NCI-H748 treated with DMSO at 0.1 percent for 48 hours (cell line): ENCODE data around the gene PRKG1.
"Not testable (repeated sequence)": the region's sequence is repeated elsewhere in the genome, so short reads cannot be mapped to it uniquely, and the experiment has no call there.

Experiments used
- DNase-seq: peaks from one replicate; lab custom pipeline; 2025; lab: John Stamatoyannopoulos, UW

PRKG1 gene

DNA sequence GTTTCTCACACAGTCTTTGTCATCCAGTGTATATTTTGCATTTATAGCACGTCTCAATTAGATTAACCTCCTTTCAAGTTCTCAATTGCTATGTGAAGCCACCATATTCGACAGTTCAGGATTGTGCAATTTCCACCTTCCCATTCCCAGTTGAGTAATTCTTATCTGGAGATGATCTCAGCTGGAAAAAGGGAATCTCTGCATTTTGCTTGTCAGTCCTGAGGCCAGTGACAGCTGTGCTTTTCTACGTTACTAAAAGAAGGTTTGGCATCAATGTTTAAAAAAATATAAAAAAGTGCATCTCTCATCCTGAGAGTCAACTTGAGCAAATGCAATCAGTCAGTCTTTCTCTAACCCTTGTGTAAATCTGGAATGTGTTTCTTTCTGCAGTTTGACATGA, 247.7 kb downstream of the PRKG1 start:
- DNase-seq: no peak

DNA sequence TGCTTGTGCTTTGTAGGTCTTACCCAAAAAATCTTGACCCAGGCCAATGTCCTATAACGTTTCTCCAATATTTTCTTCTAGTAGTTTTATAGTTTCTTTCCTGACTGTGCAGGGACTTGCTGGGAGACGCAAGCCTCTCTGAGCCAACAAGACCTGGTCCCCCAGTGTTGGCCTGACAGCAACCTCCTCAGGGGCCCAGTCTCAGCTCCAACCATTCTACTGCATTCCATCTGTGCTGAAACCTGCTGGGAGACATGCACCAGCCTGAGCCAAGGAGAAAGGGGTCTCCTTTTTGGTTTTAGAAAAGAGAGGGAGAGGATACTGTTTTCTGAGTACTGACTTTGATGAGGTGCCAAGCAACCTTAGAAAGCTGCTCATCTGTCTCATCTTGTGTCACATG, 251.4 kb downstream of the PRKG1 start:
- DNase-seq: no peak

DNA sequence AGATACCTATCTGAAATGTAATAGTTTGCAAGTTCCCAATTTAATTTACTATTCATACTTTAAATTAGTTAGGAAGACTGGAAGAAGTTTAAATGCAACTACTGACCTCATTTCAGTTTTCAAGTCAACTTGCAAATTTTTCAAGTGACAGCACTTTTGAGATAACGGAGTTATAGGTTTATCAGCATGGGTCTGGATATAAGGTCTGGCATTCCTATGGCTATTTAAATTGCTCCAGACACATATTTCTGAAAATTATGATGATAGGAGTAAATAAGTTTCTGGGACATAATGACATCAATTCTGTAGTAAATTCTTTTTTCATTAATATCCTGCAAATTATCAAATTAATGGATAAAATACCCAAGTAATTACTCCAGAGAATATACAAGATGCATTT, 251.9 kb downstream of the PRKG1 start:
- no peak for DNase-seq

DNA sequence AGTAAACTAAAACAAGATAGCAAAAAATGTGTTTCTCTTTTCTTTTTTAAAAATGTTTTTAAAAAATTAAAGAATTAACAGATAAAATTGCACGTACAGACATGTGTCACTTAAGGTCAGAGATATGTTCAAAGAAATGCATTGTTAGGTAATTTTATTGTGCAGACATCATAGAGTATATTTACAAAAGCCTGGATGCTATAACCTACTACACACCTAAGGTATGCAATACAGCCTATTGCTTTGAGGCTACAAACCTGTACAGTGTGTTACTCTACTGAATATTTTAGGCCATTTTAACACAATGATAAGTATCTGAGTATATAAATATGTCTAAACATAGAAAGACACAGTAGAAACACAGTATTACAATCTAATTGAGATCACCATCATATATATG, 253.1 kb downstream of the PRKG1 start:
- no peak for DNase-seq

DNA sequence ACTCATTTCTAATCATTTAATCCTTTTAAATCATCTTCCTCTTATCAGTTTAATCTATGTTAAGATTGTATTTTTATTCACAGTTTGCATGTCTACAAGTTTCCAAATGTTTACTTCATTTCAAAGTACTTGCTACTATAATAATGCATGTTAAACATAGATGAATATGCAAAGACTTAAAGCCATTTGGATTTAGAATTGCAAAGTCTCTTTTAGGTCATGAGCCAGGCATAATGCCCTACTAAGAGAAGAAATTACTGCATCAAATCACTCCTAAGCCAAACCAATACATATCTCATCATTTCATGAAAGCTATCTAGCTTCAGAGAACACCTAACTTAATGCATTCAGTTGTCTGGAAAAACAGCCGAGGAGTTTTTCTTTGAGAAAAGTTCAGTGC, 266.1 kb downstream of the PRKG1 start:
- no peak for DNase-seq

DNA sequence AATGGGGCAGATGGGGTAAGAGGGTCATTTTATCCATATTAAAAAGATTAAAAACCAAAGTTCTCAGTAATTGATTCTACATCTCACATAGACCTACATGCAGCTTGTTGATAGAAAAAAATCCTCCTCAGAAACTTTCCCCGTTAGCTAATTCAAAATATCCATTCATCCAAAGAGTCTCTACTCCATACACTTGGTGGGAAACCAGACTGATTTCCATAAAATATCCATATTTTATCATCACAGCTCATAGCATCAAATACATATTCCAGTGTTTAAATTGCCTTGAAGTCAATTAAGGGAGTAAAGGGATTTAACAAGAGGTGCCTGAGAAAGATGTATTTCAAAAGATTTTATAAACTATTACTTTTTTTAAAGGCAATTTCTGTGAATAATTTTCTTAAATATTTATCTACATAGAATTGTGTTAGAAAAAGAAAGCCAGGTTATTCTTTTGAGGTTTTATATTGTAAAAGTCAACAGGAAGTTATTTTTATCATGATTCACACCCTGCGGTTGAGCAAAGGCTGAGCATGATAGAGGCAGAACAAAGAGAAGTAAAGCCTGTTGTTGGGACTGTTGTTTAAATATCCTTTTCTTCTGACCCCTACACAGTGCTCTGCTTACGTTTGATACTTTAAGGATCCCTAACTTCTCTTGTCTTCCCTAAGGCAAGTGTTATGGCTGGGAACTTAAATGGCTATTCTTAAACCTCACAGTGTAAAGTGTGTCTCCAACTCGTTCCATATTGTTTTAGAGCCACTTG, 266.7 kb downstream of the PRKG1 start:
- DNase-seq: no peak

DNA sequence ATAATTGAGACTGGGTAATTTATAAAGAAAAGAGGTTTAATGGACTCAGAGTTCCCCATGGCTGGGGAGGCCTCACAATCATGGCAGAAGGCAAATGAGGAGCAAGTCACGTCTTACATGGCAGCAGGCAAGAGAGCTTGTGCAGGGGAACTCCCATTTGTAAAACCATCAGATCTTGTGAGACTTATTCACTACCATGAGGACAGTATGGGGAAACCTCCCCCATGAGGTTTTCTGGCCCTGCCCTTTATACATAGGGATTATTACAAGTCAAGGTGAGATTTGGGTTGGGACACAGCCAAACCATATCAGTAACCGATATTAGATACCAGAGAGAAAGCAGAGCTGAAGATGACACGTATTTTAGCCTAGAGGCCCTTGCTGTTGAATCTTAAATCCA, 267.5 kb downstream of the PRKG1 start:
- DNase-seq: not testable (repeated sequence)

DNA sequence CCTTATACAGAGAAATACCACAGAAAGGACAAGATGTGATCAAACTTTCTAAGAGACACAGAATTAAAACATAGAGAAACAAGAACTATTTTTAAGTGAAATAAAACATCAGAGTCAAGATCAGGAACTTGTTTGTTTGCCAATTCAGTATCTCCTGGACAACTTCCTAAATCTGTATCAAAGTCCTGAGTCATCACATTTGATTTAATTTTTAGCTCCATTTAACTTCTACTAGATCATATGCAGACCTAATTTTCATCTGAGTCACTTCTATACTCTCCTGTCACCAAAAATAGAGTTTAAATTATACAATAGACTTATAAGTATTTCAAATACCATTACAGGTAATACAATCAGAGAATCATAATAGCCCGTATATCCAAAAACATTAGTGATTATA, 268.1 kb downstream of the PRKG1 start:
- DNase-seq: no peak

DNA sequence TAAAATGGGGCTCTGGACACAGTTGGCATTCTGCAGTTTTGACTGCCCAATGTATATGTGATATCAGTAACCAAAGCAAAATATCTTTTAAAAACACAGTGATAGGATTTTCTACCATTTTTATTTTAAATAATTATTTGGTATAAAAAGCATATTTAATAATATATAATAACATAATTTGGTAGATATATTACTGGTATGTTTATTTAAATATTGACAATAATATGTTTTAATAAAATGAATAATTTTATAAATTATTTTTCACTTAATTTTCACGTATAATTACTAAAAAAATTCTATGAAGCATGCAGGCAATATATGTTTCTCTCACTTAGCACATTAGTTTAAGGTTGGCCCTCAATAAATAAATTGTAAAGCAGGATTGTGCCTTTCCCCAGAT, 269.1 kb downstream of the PRKG1 start:
- no peak for DNase-seq

DNA sequence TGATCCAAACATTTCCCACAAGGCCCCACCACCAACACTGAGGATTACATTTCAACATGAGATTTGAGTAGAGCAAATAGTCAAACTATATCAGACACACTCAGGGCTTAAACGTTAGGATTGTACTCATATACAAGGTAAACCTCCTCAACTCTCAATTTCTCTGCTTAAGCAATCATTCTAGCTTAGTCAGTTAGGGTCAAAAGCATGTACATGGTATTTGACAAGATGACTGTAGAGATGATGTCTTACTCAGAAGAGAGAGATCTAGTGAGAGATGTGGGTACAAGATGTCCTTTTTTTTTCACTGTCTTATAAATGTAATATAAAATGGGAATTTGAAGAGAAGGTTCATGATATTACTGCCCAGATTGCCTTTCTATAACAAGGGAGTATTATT, 270.1 kb downstream of the PRKG1 start:
- no peak for DNase-seq

DNA sequence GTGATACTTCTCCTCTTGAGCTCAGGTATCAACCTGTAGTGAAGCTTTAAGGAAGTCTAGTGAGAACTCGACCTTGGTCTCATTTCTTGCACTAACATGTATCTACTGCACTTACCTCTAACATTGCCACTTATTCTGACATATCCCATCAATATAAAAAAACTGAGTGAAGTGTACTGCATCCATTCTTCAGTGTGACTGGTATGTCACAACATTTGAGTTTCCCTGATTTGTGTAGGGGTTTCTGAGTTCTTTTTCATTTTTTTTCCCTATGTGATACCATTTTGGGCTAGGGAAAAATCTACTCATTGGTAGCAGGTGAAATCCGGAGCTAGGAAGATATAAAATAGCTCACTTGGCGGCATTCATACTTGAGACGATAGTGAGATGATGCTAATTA, 274.3 kb downstream of the PRKG1 start:
- DNase-seq: no peak

DNA sequence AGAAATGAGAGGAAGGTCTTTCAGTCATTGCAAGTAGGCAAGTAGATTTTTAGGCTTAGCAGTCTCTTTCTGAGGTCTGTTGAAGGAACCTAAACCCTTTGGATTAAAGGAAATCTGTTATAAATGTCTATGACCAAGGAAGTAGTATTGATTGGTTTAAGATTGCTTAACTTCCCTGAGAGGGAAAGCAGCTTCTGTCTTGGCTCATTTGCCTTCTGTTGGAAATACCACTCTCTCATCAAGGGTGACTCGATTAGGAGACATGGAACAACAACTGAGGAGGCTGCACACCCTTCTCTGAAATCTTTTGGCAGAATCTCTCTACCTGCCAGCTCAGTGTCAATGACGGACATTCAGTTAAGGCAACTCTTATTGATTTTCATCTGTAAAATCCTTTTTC, 282.9 kb downstream of the PRKG1 start:
- DNase-seq: no peak

DNA sequence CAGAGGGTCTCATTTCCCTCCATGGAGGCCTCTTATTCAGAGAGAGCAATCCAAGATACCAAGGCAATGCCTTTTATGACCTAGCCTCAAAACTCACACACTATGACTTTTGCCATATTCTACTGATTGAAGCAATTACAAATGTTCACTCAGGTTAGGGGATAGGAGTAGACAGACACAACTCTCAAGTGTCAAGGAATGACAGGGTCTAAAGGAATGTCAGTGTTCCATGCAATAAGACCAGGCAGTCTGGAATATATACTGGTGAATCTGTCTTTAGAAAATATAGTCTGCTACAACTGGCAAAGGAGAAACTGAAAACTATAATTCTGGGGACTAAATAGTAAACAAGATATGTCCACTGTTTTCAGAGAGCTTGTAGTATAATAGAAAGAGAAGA, 283.9 kb downstream of the PRKG1 start:
- no peak for DNase-seq

DNA sequence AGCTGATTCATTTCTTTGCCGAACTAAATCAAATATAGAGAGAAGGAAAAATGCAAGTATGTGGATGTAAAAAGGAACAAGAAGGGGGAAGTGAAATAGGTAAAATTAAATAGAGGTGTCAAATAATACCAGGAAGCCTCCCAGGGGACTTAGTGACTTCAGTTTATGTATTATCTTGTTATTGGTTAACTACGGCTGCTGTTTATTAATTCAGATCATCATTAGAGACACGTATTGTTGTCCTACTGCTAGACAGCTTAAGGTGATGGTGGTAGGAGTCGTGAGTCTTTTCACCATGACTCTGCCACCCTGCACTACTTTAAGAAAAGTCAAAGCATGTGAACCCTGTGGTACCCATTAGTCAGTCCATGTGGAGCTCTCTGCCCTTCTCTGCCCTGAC, 289.1 kb downstream of the PRKG1 start:
- no peak for DNase-seq

DNA sequence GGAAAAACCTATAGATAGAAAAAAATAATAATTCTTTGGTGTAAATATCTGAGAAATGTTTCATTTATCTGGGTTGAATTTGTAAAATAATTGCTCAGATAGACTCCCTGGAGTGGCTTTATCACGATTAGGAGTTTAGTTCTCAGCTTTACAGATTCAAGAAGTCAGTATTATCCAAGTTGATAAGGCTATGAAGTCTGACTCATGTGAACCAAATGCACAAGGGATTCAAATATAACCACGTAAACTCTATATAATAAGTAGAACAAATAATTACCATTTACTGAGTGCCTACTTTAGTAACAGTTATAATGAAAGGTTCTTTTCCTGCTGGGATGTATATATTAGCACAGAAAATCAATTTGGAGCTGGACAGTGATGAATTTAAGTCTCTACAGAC, 290.4 kb downstream of the PRKG1 start:
- DNase-seq: no peak

DNA sequence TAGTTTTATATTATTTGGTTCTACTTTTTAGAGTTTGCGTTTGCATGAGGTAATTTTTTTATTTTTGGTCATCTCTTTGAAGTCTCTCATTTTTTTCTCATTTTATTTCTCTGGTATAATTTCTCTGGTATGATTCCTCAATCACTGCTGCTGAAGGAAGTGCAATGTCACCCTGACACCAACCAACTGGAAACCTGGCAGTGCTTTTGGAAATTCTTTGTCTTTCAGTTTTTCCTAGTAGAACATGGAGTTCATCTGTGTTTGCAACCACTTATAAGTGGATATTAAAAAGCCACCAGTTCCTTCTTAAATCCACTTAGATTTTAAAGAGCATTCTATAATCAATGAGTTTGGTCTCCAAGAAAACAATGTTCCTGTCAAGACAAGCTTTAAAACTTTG, 291.8 kb downstream of the PRKG1 start:
- DNase-seq: no peak

DNA sequence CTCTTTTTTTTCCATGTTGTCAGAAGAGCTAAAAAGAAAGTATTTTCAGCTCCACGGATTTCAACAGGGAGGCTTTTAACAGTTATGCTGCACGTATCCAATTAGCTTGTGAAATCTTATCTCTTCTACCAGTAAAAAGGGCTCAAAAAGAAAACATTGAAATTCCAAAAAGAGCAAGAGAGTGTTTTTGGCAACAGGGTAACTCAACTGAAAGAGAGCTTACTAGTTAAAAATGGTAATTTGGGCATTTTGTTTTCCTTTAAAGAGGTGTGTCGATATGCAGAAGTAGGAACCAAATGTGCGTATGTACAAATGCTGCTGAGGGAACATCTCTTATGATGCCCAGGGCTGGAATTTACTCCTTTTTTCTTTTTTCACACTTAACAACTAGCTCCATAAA, 292.8 kb downstream of the PRKG1 start:
- no peak for DNase-seq

DNA sequence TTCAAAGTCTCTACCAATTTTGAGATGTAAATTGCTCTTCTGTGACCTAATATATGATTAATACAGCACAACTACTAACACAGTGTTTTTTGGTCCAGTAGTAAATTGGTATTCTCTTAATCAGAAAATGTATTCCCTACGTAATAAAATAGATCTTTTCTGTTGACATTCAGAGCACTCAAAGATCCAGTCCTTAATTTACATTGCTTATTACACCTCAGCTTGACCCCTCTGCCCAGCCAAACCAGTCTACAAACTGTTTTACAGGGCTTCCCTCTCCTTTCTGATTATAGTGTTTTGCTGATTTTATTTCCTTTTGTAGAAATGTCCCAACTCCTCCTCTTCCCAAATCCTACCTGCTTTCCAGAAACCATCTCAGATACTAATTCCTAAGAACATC, 293.4 kb downstream of the PRKG1 start:
- DNase-seq: no peak

DNA sequence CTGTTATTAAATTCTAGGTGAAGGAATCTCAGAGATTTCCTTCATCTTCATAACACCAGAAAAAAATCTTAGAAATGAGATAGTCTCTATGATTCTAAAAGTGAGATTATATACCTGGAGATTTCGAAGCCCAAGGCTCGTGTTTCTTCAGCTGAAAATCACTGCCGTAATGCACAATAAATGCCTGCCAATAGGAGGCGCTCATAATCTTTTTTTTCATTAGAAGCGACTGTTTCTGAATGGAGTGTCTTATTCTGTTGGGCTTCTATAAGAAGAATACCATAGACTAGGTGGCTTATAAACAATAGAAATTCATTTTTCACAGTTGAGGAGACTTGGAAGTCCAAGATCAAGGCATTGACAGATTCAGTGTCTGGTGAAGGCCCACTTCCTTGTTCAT, 294.7 kb downstream of the PRKG1 start:
- no peak for DNase-seq

DNA sequence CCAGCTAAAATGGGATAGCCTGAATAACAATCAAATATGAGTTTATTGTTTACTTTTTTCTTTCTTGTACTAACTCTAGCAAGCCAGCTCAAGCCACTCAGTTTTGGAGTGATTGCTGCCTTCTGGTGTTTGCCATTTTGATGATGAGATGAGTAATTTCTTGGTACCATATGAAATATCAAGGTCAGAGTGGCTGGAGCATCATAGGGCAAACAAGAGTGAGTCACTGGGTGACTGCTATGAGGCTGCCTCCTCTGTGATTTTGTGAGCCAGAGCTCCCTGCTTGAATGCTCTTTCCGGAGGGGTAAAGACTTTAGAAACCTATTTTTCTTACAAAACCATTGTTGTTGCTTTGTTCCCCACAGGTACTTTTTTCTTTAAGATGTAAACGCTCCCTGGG, 295.6 kb downstream of the PRKG1 start:
- DNase-seq: no peak

DNA sequence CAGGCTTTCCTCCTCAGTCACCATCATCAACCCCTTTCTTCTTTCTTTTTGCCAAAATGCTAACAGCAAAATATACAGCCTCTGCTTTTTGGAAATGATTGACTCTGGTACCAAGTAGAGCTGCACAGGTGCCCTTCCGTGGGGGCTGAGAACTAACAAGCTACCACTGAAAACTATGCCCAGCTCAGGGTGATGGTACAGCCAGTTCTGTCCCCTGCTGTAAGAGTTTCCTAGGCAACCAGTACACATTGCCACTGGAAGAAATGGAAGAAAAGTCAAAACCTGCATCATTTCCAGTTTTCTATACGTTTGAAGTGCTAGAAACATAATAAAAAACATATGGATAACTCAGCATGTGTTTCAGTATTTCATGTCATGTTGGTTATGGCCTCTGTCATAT, 297.5 kb downstream of the PRKG1 start:
- DNase-seq: no peak

DNA sequence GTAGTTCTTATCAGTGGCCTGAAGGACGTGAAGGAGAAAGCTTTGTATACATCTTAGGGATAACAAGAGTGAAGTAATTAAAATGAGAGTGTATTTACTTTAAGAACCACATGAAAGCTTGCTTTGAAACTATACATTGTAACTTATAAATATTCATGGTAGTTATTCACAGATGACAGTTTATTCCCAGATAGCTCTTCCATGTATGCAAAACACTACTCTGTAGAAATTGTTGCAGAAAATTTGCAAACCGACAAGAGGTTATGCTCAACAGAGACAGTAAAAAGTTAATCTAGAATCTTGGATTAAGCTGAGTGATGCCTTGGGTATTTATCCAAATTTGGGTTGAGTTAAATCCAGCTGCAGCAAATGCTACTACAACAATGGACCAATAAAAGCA, 301.5 kb downstream of the PRKG1 start:
- DNase-seq: no peak

DNA sequence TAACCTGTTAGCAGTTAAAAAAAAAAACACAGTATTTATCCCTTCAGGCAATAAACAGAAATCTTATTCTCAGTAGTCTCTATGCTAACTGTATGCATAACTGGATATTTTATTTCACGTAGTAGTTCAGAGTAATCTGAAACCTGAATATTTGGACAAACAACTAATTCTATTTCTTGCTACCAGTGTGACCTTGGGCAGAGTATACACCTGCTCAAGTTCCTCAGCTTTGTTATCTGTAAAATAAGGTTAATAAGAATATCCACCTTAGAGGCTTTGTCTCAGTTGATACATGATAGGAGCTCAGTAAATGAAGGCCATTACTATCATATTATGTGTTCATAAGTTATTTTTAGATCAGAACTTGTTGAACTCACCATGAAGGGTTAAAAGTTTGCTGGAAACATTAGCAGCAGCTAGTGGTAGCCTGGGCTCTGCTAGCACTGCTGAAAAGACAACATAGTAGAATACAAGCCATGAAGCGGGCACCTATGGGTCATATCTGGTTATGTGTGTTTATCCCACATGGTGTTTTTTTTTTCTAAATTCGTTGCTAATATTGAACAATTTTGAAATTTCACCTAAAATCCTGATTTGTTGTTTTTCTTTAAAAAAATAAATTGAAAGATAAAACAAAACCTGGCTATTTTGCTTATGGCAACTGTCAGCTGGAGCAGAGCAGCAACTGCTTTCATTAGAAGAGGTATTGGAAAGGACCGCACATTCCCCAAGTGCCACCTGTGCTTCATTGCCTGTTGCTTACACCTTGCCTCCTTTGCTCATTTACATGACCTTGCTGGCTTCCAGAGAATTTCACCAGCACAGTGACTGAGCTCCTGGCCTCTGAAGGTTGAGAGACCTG, 303.0 kb downstream of the PRKG1 start:
- DNase-seq: no peak
